Body of pancreas (tissue), 4 donors: ENCODE data around the gene DMRT3. TPM values are rescaled to one million over a fixed set of nuclear protein-coding genes. Genes with fewer than 3 reads are reported as not detected.

Experiments
- ATAC-seq: fragments of 150-250 bp; one replicate; pipeline ENCODE4 v1.9.1; 2016
- DNase-seq, 4 donors: peaks; one replicate each; pipeline ENCODE4 v3.0.0-alpha.2; 2019
- H3K27ac ChIP-seq, 4 donors: fragments of 200-600 bp; sonication (generic); 1 replicate in 3 of 4; 2 replicates in 1 of 4; pipeline versions ENCODE4 v1.5.1 to v1.6.1; 2016 to 2019; ENCODE audit warnings: mild to moderate bottlenecking in 1 of 4, mixed read lengths in 1 of 4, moderate library complexity in 1 of 4
- H3K27me3 ChIP-seq, 2 donors: fragments of 200-600 bp; sonication (generic); one replicate each; pipeline ENCODE4 v1.6.0; 2016; ENCODE audit warnings: mild to moderate bottlenecking in 1 of 2
- H3K36me3 ChIP-seq, 2 donors: fragments of 200-600 bp; sonication (generic); replicated peaks in 1 of 2; 2 replicates each; pipeline ENCODE4 v1.5.1; 2016; ENCODE audit warnings: low read depth in 2 of 2; ENCODE audit not compliant: insufficient read depth in 1 of 2
- H3K4me1 ChIP-seq: fragments of 200-600 bp; sonication (generic); one replicate; pipeline ENCODE4 v1.6.0; 2016
- H3K4me3 ChIP-seq, 2 donors: fragments of 200-600 bp; sonication (generic); 1 replicate in 1 of 2; 2 replicates in 1 of 2; pipeline ENCODE4 v1.5.1; 2016 to 2019
- H3K9me3 ChIP-seq, 3 donors: fragments of 200-600 bp; sonication (generic); 1 replicate in 2 of 3; 2 replicates in 1 of 3; pipeline ENCODE4 v1.5.1; 2016
- POLR2A ChIP-seq, 3 donors: fragments of 450-650 bp; IDR thresholded peaks; one replicate each; pipeline ENCODE4 v1.6.1; 2016; ENCODE audit warnings: antibody characterized with exemption in 3 of 3, mild to moderate bottlenecking in 2 of 3
- WGBS, 2 donors: methylation state at CpG; one replicate each; pipeline ENCODE4 v1.1.5; 2017; 5-methylcytosine and 5-hydroxymethylcytosine counted together
- intact Hi-C: fragments of 100-400 bp; cut with DNase I; formaldehyde crosslinking; loops from one replicate; pipeline ENCODE4 v1.15.1; 2023
- total RNA-seq, 2 donors: library from RNA; depleted of rRNA; stranded (reverse); fragments of >200 nt; gene quantifications; one replicate each; pipeline ENCODE4 v1.1.0, GENCODE V29; 2016
- TF ChIP-seq, protein P1 (sequence below), 7 experiments: fragments of 450-650 bp in 4 of 7; fragments of 200-600 bp in 3 of 7; sonication (generic) in 3 of 7; IDR thresholded peaks; one replicate each; pipeline ENCODE4 v1.5.1; 2016 to 2019; ENCODE audit warnings: antibody characterized with exemption in 7 of 7

Gene DMRT3
- total RNA-seq, 2 donors from 2014 or later: not detected

- WGBS, 2 donors: 3 to 8% methylated on average over 13 to 76 of the region's 92 CpGs
- TF ChIP-seq POLR2A (IDR thresholded peaks at IDR 0.05): no peak
- Histone ChIP-seq H3K27me3 (peaks cover 0 to 22% of the 10 kb centered on the region in 2 donors), H3K9me3 (no peaks in the 10 kb centered on the region), H3K4me1 (peaks cover 17% of the 10 kb centered on the region), H3K4me3 (no peak overlapping the region), H3K27ac (no peak overlapping the region), H3K36me3 (no peaks in the 10 kb centered on the region)
- intact Hi-C loops: no loop called here
- ATAC-seq (peak; percentile 27), DNase-seq (peak in 1 of 4 donors; percentile 21)
These were observed 735 bp downstream of the DMRT3 start for GRCh38 chr9:976943-977837.

- Histone ChIP-seq H3K27me3 (peaks cover 0 to 22% of the 10 kb centered on the region in 2 donors), H3K4me1 (peaks cover 11% of the 10 kb centered on the region), H3K9me3 (no peaks in the 10 kb centered on the region), H3K27ac (no peak overlapping the region), H3K36me3 (no peaks in the 10 kb centered on the region), H3K4me3 (no peak overlapping the region)
- no peak for ATAC-seq
- TF ChIP-seq, protein P1, sequence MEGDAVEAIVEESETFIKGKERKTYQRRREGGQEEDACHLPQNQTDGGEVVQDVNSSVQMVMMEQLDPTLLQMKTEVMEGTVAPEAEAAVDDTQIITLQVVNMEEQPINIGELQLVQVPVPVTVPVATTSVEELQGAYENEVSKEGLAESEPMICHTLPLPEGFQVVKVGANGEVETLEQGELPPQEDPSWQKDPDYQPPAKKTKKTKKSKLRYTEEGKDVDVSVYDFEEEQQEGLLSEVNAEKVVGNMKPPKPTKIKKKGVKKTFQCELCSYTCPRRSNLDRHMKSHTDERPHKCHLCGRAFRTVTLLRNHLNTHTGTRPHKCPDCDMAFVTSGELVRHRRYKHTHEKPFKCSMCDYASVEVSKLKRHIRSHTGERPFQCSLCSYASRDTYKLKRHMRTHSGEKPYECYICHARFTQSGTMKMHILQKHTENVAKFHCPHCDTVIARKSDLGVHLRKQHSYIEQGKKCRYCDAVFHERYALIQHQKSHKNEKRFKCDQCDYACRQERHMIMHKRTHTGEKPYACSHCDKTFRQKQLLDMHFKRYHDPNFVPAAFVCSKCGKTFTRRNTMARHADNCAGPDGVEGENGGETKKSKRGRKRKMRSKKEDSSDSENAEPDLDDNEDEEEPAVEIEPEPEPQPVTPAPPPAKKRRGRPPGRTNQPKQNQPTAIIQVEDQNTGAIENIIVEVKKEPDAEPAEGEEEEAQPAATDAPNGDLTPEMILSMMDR (IDR thresholded peaks at IDR 0.05): no peak
- no peak for TF ChIP-seq POLR2A (IDR thresholded peaks at IDR 0.05)
- DNase-seq: no peak
- intact Hi-C loops: no loop called here
- 34 to 38% methylated on average over 18 to 19 of the region's 19 CpGs for WGBS, 2 donors
These were observed 1.7 kb downstream of the DMRT3 start for GRCh38 chr9:977838-978830.

- H3K9me3 ChIP-seq: no peaks in the 10 kb centered on the region
- intact Hi-C loops: no loop called here
- H3K4me3 ChIP-seq: no peak overlapping the region
- TF ChIP-seq POLR2A (IDR thresholded peaks at IDR 0.05): no peak
- TF ChIP-seq, protein P1 (IDR thresholded peaks at IDR 0.05): no peak
- ATAC-seq: no peak
- WGBS, 2 donors: 10 to 24% methylated on average over 2 of the region's 2 CpGs
- H3K27ac ChIP-seq: no peak overlapping the region
- no peaks in the 10 kb centered on the region for H3K36me3 ChIP-seq
- no peak for DNase-seq
- H3K27me3 ChIP-seq: peaks cover 0 to 22% of the 10 kb centered on the region in 2 donors
- peaks cover 11% of the 10 kb centered on the region for H3K4me1 ChIP-seq
These were observed 3.5 kb downstream of the DMRT3 start for GRCh38 chr9:979983-980382.

DNA sequence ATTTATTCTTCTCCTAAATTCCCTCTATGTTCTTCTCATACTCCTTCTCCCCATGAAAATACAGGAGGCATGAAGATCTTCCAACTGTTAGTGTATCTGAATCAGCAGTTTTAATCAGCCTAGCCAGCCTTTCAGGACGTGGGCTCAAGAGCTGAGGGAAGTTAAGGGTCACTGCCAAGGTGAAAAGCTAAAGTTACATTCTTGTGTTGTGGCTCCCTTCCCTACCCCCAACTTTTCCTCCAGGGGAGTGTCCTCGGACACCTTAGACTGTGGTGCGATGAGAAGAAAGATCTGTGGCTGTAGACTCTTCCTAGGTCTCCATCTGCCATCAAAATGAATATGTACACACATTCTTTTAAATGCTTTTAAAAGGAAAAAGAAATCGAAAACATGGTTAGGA is 4.2 kb downstream of the DMRT3 start:
- no peak overlapping the region for H3K4me3 ChIP-seq
- no peaks in the 10 kb centered on the region for H3K36me3 ChIP-seq
- no peak overlapping the region for H3K27ac ChIP-seq
- peaks cover 0 to 15% of the 10 kb centered on the region in 2 donors for H3K27me3 ChIP-seq
- peaks cover 11% of the 10 kb centered on the region for H3K4me1 ChIP-seq
- intact Hi-C loops: no loop called here
- TF ChIP-seq, protein P1 (IDR thresholded peaks at IDR 0.05): no peak
- no peak for TF ChIP-seq POLR2A (IDR thresholded peaks at IDR 0.05)
- no peak for DNase-seq
- WGBS, 2 donors: 4 to 6% methylated on average over 4 of the region's 4 CpGs
- H3K9me3 ChIP-seq: no peaks in the 10 kb centered on the region
- no peak for ATAC-seq

GRCh38 chr9:981491-981898 is 5.0 kb downstream of the DMRT3 start:
- Histone ChIP-seq H3K9me3 (no peaks in the 10 kb centered on the region), H3K36me3 (no peaks in the 10 kb centered on the region), H3K27me3 (peaks cover 0 to 8% of the 10 kb centered on the region in 2 donors), H3K4me3 (no peak overlapping the region), H3K27ac (no peak overlapping the region), H3K4me1 (peaks cover 6% of the 10 kb centered on the region)
- DNase-seq (no peak), ATAC-seq (no peak)
- intact Hi-C loops: no loop called here
- TF ChIP-seq POLR2A (IDR thresholded peaks at IDR 0.05): no peak
- TF ChIP-seq, protein P1 (IDR thresholded peaks at IDR 0.05): no peak
- WGBS, 2 donors: 11 to 23% methylated on average over 6 to 16 of the region's 16 CpGs
